ENCODE data around the gene TENM3.

Gene TENM3

GRCh38 chr4:182453830-182454229 is 210.6 kb downstream of the TENM3 start:
- DNase-seq (ENCODE audit: low spot score): no peak

GRCh38 chr4:182454440-182455013 is 211.3 kb downstream of the TENM3 start:
- DNase-seq (ENCODE audit: low spot score): no peak

GRCh38 chr4:182465114-182465513 is 221.9 kb downstream of the TENM3 start:
- DNase-seq (ENCODE audit: low spot score): no peak

DNA sequence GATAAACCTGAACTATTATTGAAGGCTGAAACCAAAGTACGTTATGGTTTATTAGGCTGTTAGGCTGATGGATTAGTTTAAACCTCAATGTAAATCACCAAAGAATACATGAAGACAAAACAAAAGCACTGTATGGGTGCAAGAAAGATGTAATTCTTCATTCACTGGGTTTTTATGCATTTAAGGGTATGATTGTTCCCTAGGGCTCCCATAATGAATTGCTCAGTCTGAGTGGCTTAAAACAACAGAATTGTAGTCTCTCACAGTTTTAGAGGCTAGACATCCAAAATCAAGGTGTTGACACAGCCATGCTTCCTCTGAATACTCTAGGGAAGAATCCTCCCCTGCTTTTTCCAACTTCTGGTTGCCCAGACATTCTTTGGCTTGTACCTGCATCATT is 222.8 kb downstream of the TENM3 start:
- DNase-seq (ENCODE audit: low spot score): no peak

GRCh38 chr4:182470215-182470614 is 227.0 kb downstream of the TENM3 start:
- DNase-seq (ENCODE audit: low spot score): no peak

GRCh38 chr4:182475539-182475938 is 232.3 kb downstream of the TENM3 start:
- DNase-seq (ENCODE audit: low spot score): no peak

- DNase-seq (ENCODE audit: low spot score): peak; percentile 45
These were observed 235.3 kb downstream of the TENM3 start for GRCh38 chr4:182478475-182478874.

GRCh38 chr4:182483685-182484084 is 240.5 kb downstream of the TENM3 start:
- no peak for DNase-seq (ENCODE audit: low spot score)

- DNase-seq (ENCODE audit: low spot score): no peak
These were observed 243.7 kb downstream of the TENM3 start for GRCh38 chr4:182486881-182487280.

GRCh38 chr4:182488896-182489295 is 245.7 kb downstream of the TENM3 start:
- DNase-seq (ENCODE audit: low spot score): no peak

- DNase-seq (ENCODE audit: low spot score): no peak
These were observed 246.4 kb downstream of the TENM3 start for GRCh38 chr4:182489607-182490006.

DNA sequence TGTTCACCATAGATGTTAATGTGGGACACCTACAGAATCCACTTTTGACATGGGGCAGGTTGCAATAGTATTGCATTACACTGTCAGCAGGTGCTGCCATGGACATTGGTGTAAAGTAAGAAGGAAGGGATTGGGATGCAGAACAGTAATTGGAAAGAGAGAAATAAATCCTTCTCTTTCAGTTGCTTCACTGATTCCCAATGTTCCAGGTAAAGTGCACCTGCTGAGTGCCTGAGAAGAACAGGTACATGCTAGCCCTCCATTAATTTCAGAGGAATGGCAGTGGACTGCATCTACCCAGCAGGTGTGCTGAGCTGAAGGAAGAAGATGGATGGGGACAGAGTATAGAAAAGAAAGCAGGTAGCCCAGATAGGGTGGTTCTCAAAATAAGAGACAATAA is 248.5 kb downstream of the TENM3 start:
- no peak for DNase-seq (ENCODE audit: low spot score)

DNA sequence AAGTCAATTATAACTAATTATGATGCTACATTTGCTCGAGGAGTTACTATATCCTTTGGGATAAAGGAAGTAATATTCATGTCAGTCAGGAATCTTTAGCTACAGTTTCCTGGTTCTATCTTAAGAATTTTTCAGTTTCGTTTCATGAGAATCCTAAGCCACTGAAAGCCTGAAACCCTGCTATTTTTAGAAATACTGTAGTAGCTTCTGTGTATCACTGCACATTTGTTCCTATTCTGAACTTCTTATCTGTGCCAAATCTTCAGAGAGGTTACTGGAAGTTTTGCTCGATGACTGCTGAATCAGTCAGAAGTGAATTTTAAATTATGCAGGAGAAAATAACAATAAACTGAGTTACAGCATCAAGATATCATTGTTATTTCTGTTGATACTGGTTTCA is 249.2 kb downstream of the TENM3 start:
- peak; percentile 65 for DNase-seq (ENCODE audit: low spot score)

GRCh38 chr4:182493377-182493776 is 250.2 kb downstream of the TENM3 start:
- DNase-seq (ENCODE audit: low spot score): no peak

- no peak for DNase-seq (ENCODE audit: low spot score)
These were observed 250.9 kb downstream of the TENM3 start for GRCh38 chr4:182494103-182494502.

GRCh38 chr4:182495031-182495430 is 251.8 kb downstream of the TENM3 start:
- DNase-seq (ENCODE audit: low spot score): no peak

GRCh38 chr4:182495645-182496385 is 252.6 kb downstream of the TENM3 start:
- DNase-seq (ENCODE audit: low spot score): no peak

- no peak for DNase-seq (ENCODE audit: low spot score)
These were observed 253.2 kb downstream of the TENM3 start for GRCh38 chr4:182496408-182496807.

DNA sequence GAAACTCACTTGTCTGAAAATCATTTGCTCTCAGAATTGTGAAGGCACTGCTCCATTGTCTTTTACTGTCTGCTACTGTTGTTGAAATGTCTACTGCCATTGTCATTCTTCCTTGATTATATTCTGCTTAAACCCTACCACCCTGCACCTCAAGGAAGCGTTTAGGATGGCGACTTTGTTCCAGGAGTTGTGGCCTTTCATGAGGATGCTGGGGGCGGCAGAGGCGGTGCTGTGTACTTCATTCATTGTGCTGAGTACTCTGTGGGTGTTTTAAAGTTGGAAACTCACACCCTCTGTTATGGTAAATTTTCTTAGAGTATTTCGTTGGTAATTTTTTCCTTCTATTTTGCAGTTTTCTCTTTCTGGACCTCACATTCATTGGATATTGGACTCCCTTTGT is 258.9 kb downstream of the TENM3 start:
- DNase-seq (ENCODE audit: low spot score): no peak

- DNase-seq (ENCODE audit: low spot score): no peak
These were observed 261.3 kb downstream of the TENM3 start for GRCh38 chr4:182504463-182504862.

GRCh38 chr4:182507805-182508204 is 264.6 kb downstream of the TENM3 start:
- no peak for DNase-seq (ENCODE audit: low spot score)

- no peak for DNase-seq (ENCODE audit: low spot score)
These were observed 267.6 kb downstream of the TENM3 start for GRCh38 chr4:182510836-182511235.

DNA sequence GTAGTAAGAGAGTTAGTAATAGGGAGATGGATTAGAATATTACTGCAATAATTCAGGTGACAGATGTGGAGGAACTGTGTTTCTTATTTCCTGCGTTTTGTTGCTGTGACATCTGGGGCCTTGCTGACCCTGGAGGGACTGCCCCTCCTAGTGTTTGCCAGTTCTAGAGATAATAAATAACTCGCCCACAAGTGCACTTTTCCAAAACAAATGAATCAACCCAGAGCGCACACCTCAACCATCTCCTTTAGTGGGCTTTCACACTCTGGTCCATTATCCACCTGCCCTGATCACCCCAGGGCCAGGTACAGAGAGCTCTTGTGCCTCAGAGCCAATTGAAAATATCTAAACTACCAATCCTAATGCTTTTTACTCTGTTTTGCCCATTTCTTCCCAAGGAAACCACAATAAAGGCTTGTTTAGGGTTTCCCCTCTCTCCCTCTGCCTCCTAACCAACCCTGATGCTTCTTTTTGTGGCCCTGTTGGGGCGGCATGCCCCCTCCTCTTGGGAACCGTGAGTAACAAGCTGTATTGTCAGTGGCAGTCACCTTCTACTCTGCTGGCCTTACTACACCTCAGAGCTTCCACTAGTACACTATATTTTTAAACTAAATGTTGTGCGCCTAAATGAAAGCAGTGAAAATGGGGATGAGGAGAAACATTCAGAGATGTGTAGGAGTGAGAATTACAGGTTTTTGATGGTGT is 270.5 kb downstream of the TENM3 start:
- no peak for DNase-seq (ENCODE audit: low spot score)
